Measurements from ENCODE around the gene ZNF32. TPM values are rescaled to one million over a fixed set of nuclear protein-coding genes. Genes with fewer than 3 reads are reported as not detected.

The ZNF32 gene
- total RNA-seq, 6 experiments from 2014 or later = 10.9 to 20.4 (median 15.3) TPM

DNA sequence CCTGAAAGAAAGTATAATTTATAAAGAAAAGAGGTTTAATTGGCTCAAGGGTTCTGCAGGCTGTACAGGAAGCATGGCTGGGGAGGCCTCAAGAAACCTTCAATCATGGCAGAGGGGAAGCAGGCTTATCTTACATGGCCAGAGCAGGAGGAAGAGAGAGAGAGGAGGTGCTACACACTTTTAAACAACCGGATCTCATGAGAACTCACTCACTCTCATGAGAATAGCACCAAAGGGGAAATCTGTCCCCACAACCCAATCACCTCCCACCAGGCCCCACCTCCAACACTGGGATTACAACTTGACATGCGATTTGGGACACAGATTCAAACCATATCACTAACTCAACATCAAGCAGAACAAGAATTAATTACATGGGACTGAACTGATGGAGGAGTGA lies 49.3 kb downstream of the ZNF32 start:
- H3K9me3 ChIP-seq = no peaks in the 10 kb centered on the region
- intact Hi-C loops (cut with DNase I) = no loop called here
- no peak for TF ChIP-seq POLR2A (IDR thresholded peaks at IDR 0.05)
- TF ChIP-seq, protein P1, sequence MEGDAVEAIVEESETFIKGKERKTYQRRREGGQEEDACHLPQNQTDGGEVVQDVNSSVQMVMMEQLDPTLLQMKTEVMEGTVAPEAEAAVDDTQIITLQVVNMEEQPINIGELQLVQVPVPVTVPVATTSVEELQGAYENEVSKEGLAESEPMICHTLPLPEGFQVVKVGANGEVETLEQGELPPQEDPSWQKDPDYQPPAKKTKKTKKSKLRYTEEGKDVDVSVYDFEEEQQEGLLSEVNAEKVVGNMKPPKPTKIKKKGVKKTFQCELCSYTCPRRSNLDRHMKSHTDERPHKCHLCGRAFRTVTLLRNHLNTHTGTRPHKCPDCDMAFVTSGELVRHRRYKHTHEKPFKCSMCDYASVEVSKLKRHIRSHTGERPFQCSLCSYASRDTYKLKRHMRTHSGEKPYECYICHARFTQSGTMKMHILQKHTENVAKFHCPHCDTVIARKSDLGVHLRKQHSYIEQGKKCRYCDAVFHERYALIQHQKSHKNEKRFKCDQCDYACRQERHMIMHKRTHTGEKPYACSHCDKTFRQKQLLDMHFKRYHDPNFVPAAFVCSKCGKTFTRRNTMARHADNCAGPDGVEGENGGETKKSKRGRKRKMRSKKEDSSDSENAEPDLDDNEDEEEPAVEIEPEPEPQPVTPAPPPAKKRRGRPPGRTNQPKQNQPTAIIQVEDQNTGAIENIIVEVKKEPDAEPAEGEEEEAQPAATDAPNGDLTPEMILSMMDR (IDR thresholded peaks at IDR 0.05) = no peak
- no peaks in the 10 kb centered on the region for H3K27me3 ChIP-seq
- ATAC-seq (no peak), DNase-seq (no peak)
- H3K36me3 ChIP-seq = no peaks in the 10 kb centered on the region
- peaks cover 0 to 4% (median 2%) of the 10 kb centered on the region in 4 donors for H3K4me1 ChIP-seq
- WGBS (ENCODE audit: insufficient coverage, low coverage, low lambda C conversion rate, missing lambda C conversion rate) = 60% methylated on average over 1 of the region's 2 CpGs
- H3K4me3 ChIP-seq = no peak overlapping the region
- no peak overlapping the region for H3K27ac ChIP-seq

DNA sequence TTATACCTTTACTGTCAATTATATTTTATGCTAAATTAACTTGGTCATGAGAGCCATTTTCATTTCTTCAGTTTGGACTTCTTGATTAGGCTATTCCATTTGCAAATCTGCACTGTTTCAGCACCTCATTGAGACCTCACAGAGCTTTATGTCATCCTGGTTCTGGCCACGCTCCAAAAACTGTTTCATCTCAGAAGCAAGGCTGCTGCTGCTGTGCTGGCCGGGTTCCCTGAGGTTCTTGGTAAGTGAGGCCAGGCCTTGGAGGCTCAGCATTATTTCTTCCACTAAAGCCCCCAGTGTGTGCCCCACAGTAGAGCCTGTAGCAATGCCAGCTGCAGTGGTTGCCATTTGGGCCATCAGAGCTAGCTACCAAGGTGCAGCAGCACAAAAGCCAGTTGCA lies 50.2 kb downstream of the ZNF32 start:
- no peak for ATAC-seq
- Histone ChIP-seq H3K27ac (no peak overlapping the region), H3K27me3 (no peaks in the 10 kb centered on the region), H3K4me3 (no peak overlapping the region), H3K4me1 (peaks cover 0 to 4% (median 2%) of the 10 kb centered on the region in 4 donors), H3K9me3 (no peaks in the 10 kb centered on the region), H3K36me3 (no peaks in the 10 kb centered on the region)
- intact Hi-C loops (cut with DNase I) = no loop called here
- WGBS (ENCODE audit: insufficient coverage, low coverage, low lambda C conversion rate, missing lambda C conversion rate) = 37% methylated on average over 2 of the region's 2 CpGs
- DNase-seq = no peak
- TF ChIP-seq POLR2A (IDR thresholded peaks at IDR 0.05) = no peak
- TF ChIP-seq, protein P1 (IDR thresholded peaks at IDR 0.05) = no peak

DNA sequence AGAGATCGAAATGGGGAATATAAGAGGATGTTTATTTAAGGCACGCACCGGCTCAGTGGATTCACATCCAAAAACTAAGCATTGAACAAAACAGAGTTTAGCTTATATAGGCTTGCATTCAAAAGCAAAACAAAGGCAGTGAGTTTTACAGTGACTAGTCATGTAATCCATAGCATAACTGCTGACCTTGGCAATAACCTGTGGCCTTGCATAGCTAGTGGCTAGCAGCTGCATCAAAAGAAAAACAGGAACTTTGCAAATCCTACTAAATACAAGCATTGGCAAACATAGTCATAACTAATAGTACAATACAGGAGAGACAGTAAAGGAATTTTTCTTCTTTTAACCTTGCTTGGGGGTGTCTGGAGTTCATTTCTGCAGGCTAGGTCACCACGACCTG lies 52.1 kb downstream of the ZNF32 start:
- Histone ChIP-seq H3K9me3 (no peaks in the 10 kb centered on the region), H3K4me3 (no peak overlapping the region), H3K27me3 (no peaks in the 10 kb centered on the region), H3K4me1 (peaks cover 0 to 4% (median 2%) of the 10 kb centered on the region in 4 donors), H3K36me3 (no peaks in the 10 kb centered on the region), H3K27ac (no peak overlapping the region)
- intact Hi-C loops (cut with DNase I) = no loop called here
- ATAC-seq (peak in 1 of 4 donors; percentile 19), DNase-seq (no peak)
- WGBS (ENCODE audit: insufficient coverage, low coverage, low lambda C conversion rate, missing lambda C conversion rate) = 58% methylated on average over 4 of the region's 4 CpGs
- TF ChIP-seq POLR2A (IDR thresholded peaks at IDR 0.05) = no peak
- TF ChIP-seq, protein P1 (IDR thresholded peaks at IDR 0.05) = no peak

DNA sequence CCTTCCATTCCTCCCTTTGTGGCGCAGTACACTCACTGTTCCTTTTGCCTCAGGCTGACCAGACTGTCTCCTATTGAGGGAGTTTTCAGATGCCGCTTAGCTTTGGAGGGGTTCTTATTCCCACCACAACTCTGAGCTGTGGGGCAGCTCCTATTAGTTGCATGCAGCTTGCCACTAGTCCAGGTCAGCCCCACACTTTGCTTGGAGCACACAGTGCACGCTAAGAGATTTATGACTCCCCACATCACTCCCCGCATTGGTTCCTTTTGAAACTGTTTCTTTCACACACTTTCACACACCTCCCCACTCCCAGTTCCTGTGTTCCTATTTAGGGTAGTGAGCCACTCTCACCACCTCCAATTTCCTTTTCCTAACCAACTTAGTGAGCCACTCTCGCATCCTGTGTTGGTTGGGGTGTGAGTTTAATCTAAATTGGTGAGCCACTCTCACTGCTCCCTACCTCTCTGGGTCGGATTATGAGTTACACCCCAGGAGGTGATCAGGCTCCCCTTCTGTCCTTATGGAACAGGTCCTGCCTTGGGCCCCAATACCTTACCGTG lies 52.9 kb downstream of the ZNF32 start:
- peak; percentile 10 to 38 (median 24) for ATAC-seq
- TF ChIP-seq, protein P1 (IDR thresholded peaks at IDR 0.05) = no peak
- TF ChIP-seq POLR2A (IDR thresholded peaks at IDR 0.05) = no peak
- Histone ChIP-seq H3K36me3 (no peaks in the 10 kb centered on the region), H3K9me3 (no peaks in the 10 kb centered on the region), H3K27ac (no peak overlapping the region), H3K4me1 (peaks cover 0 to 4% (median 2%) of the 10 kb centered on the region in 4 donors), H3K4me3 (no peak overlapping the region), H3K27me3 (no peaks in the 10 kb centered on the region)
- DNase-seq = no peak
- WGBS (ENCODE audit: insufficient coverage, low coverage, low lambda C conversion rate, missing lambda C conversion rate) = 62% methylated on average over 6 of the region's 7 CpGs
- intact Hi-C loops (cut with DNase I) = no loop called here
